HepG2 (cell line): Measurements from ENCODE around the gene EGFR. TPM values are rescaled to one million over a fixed set of nuclear protein-coding genes. Genes with fewer than 3 reads are reported as not detected.

Source experiments
- BCL6 ChIP-seq: IDR thresholded peaks from 2 replicates; pipeline ENCODE4 v1.6.1; 2016; ENCODE audit warnings: missing genetic modification reagents, missing compliant biosample characterization
- JUN ChIP-seq: sonication (generic); formaldehyde crosslinking; IDR thresholded peaks from 2 replicates; pipeline ENCODE4 v1.4.0; 2020; ENCODE audit warnings: mild to moderate bottlenecking, missing genetic modification reagents
- MNT ChIP-seq: fragments of 450-650 bp; IDR thresholded peaks from 2 replicates; pipeline ENCODE4 v1.6.1; 2016
- PAX8 ChIP-seq: sonication (generic); formaldehyde crosslinking; IDR thresholded peaks from 2 replicates; pipeline ENCODE4 v1.8.0; 2022; ENCODE audit warnings: mild to moderate bottlenecking, missing genetic modification reagents, borderline replicate concordance
- PBX3 ChIP-seq: sonication (generic); formaldehyde crosslinking; IDR thresholded peaks from 2 replicates; pipeline ENCODE4 v1.8.1; 2023; ENCODE audit warnings: missing genetic modification reagents, inconsistent platforms, borderline replicate concordance
- REXO4 ChIP-seq: sonication (generic); formaldehyde crosslinking; IDR thresholded peaks from 2 replicates; pipeline ENCODE4 v1.8.0; 2022; ENCODE audit warnings: missing genetic modification reagents, mild to moderate bottlenecking, borderline replicate concordance
- SPEN ChIP-seq: sonication (generic); formaldehyde crosslinking; IDR thresholded peaks from 2 replicates; pipeline ENCODE4 v1.5.1; 2020; ENCODE audit warnings: low read depth, mild to moderate bottlenecking, missing genetic modification reagents
- TBX2 ChIP-seq: sonication (generic); formaldehyde crosslinking; IDR thresholded peaks from 2 replicates; pipeline ENCODE4 v1.5.0; 2020; ENCODE audit warnings: missing genetic modification reagents, mild to moderate bottlenecking, borderline replicate concordance
- ZBTB21 ChIP-seq: sonication (generic); formaldehyde crosslinking; IDR thresholded peaks from 2 replicates; pipeline ENCODE4 v1.4.0; 2020; ENCODE audit warnings: missing genetic modification reagents
- ZBTB40 ChIP-seq, 2 experiments: fragments of 450-650 bp in 1 of 2; sonication (generic) in 1 of 2; formaldehyde crosslinking in 1 of 2; IDR thresholded peaks; 2 replicates each; pipeline versions ENCODE4 v1.6.1 to v1.8.0; 2016 to 2022; ENCODE audit warnings: antibody characterized with exemption in 1 of 2, mild to moderate bottlenecking in 1 of 2, missing genetic modification reagents in 1 of 2
- ZNF501 ChIP-seq: sonication (generic); formaldehyde crosslinking; IDR thresholded peaks from 2 replicates; pipeline ENCODE4 v1.5.1; 2020; ENCODE audit warnings: mild to moderate bottlenecking, moderate library complexity, missing genetic modification reagents
- polyA plus RNA-seq, 8 experiments: library from polyadenylated mRNA; depleted of rRNA in 3 of 8; stranded (reverse) in 7 of 8; unstranded in 1 of 8; fragments of >200 nt; fragmentation: Illumina TruSeq in 4 of 8; extraction: Trizol in 4 of 8; gene quantifications; 2 replicates each; pipeline versions ENCODE4 v1.2.1 to v1.2.3, GENCODE V29; 2011 to 2016; ENCODE audit warnings: low read depth in 4 of 8, missing spikeins in 1 of 8, mixed read lengths in 1 of 8; ENCODE audit not compliant: insufficient read depth in 1 of 8
- total RNA-seq, 5 experiments: library from RNA; depleted of rRNA; stranded (reverse); fragments of >200 nt; fragmentation: Illumina TruSeq; extraction: Trizol; gene quantifications; 2 replicates each; pipeline ENCODE4 v1.2.3, GENCODE V29; 2016; ENCODE audit warnings: low read depth in 1 of 5
- TF ChIP-seq, protein P1 (sequence below): sonication (generic); formaldehyde crosslinking; IDR thresholded peaks from 2 replicates; pipeline ENCODE4 v1.4.0; 2020; ENCODE audit warnings: mild to moderate bottlenecking, low read depth, missing genetic modification reagents

Gene EGFR
- total and polyA plus RNA-seq, 2 of the 13 experiments (the other 11 are each of a cell fraction or from before 2014, with no cell fraction given) = 7.0 to 10.0 TPM

DNA sequence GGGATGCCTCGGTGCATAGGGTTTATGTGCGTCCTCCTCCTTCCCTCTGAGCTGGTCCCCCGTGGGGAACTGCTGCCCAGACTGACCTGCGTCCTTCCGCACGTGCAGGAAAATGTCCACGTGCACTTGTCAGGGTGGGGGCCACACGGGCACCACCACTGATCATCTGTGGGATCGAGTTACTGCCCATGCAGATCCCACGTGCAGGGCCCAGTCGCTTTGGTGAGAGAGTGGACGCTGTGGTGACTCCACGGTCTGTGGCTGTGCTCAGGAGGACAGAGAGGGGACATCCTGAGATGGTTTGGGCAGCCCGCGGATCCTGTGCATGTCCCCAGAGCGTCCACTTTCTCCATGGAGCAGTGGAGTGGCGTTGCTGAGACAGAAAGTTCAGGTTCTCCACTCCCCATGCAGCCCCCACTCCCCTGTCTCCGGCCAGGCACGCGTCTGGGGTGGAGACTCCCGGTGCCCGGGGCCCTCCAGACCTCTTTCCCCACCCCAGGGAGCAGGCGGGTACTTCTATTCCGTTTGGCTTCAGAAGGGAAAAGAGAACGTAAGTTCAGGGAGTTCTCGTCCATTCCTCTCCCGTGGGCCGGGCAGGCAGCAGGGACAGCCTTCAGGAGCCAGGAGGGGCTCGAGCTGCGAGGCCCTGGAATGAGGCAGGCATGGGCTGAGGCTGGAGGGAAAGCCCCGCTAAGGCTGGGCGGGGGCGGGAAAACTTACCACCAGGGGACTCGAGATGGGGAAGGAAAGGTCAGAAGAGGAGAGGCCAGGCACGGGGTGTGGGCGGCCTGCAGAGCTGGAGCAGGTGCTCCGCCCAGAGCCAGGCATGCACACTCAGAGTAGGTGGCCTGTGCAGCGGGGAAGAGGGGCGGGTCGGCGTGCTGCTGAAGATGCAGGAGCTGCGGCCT, 59.9 kb downstream of the EGFR start (continued):
- TF ChIP-seq ZBTB40 (IDR thresholded peaks at IDR 0.05) (no peak), ZBTB40 (CRISPR knock-in tag; IDR thresholded peaks at IDR 0.05) (peak; percentile 23; the same call in 1 of the 2 replicates), SPEN (peak; percentile 62), JUN (CRISPR knock-in tag) (peak; percentile 74; the same call in 1 of the 2 replicates), ZBTB21 (CRISPR knock-in tag) (no peak), BCL6 (peak; percentile 41; the same call in 1 of the 2 replicates), PAX8 (CRISPR knock-in tag) (0 out of 2 replicates have a peak, but pooled peaks have one; percentile 50), PBX3 (CRISPR knock-in tag) (no peak), ZNF501 (peak; percentile 50; the same call in 1 of the 2 replicates), MNT (peak; percentile 71), REXO4 (peak; percentile 51; the same call in 1 of the 2 replicates), TBX2 (peak; percentile 67)
- TF ChIP-seq, protein P1, sequence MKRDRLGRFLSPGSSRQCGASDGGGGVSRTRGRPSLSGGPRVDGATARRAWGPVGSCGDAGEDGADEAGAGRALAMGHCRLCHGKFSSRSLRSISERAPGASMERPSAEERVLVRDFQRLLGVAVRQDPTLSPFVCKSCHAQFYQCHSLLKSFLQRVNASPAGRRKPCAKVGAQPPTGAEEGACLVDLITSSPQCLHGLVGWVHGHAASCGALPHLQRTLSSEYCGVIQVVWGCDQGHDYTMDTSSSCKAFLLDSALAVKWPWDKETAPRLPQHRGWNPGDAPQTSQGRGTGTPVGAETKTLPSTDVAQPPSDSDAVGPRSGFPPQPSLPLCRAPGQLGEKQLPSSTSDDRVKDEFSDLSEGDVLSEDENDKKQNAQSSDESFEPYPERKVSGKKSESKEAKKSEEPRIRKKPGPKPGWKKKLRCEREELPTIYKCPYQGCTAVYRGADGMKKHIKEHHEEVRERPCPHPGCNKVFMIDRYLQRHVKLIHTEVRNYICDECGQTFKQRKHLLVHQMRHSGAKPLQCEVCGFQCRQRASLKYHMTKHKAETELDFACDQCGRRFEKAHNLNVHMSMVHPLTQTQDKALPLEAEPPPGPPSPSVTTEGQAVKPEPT (CRISPR knock-in tag) = peak; percentile 58; the same call in 1 of the 2 replicates
